Retinal pigment epithelial cell (primary cell): Measurements from ENCODE around the gene STAM.

Source experiments
- DNase-seq: peaks from one replicate; pipeline ENCODE4 v3.0.0-alpha.2; 2010; ENCODE audit warnings: low read depth
- H3K4me3 ChIP-seq: 2 replicates; pipeline ENCODE4 v1.5.1; 2011; ENCODE audit warnings: mild to moderate bottlenecking, low read length, control low read depth, moderate library complexity
- TF ChIP-seq, protein P1 (sequence below): conservative IDR thresholded peaks from 2 replicates; pipeline ENCODE4 v1.5.1; 2011; ENCODE audit warnings: low read depth, low read length, control low read depth, inconsistent platforms

Gene STAM

DNA sequence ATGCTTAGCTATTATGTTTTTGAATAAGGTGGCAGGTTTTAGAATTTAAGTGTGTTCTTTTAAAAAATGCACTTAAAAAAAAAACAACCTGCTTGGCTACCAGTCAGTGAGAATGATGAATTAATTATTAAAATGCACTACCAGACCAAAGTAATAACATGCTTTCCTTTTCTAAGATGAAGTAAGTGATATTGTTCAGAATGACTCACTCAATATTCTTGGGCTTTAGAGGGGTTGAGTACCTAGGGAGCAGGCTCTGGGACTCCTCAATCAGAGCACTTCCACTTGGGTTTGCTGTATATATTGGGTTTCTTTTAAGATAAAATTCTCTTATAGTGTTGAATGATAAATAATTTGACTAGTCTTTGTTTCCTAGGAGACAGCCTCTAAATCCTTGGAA is 8.6 kb downstream of the STAM start:
- H3K4me3 ChIP-seq = no peak overlapping the region
- TF ChIP-seq, protein P1, sequence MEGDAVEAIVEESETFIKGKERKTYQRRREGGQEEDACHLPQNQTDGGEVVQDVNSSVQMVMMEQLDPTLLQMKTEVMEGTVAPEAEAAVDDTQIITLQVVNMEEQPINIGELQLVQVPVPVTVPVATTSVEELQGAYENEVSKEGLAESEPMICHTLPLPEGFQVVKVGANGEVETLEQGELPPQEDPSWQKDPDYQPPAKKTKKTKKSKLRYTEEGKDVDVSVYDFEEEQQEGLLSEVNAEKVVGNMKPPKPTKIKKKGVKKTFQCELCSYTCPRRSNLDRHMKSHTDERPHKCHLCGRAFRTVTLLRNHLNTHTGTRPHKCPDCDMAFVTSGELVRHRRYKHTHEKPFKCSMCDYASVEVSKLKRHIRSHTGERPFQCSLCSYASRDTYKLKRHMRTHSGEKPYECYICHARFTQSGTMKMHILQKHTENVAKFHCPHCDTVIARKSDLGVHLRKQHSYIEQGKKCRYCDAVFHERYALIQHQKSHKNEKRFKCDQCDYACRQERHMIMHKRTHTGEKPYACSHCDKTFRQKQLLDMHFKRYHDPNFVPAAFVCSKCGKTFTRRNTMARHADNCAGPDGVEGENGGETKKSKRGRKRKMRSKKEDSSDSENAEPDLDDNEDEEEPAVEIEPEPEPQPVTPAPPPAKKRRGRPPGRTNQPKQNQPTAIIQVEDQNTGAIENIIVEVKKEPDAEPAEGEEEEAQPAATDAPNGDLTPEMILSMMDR = no peak
- no peak for DNase-seq

DNA sequence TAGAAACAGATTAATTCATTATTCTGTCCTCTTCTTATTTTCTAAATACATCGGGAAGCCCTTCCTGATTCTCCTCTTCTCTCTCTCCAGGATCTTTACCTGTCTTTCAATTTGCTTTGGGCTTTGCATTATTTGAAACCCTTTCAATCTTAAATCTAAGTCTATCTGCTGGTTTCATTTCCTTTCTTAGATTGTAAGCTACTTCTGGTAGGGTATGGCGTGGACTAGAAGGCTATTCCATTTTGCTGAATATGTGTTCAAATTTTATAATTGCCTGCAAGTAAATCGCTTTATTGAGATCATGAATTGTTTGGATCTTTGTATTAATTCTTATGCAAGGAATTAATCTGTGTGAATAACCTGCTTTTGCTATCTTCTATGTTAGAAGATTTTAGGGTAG is 11.1 kb downstream of the STAM start:
- DNase-seq = no peak
- H3K4me3 ChIP-seq = no peak overlapping the region
- TF ChIP-seq, protein P1 = no peak

GRCh38 chr10:17655567-17656146 is 11.7 kb downstream of the STAM start:
- no peak for DNase-seq
- H3K4me3 ChIP-seq = no peak overlapping the region
- TF ChIP-seq, protein P1 = no peak

- TF ChIP-seq, protein P1 = no peak
- DNase-seq = no peak
- H3K4me3 ChIP-seq = no peak overlapping the region
Observed at GRCh38 chr10:17657103-17657500, 13.2 kb downstream of the STAM start.

DNA sequence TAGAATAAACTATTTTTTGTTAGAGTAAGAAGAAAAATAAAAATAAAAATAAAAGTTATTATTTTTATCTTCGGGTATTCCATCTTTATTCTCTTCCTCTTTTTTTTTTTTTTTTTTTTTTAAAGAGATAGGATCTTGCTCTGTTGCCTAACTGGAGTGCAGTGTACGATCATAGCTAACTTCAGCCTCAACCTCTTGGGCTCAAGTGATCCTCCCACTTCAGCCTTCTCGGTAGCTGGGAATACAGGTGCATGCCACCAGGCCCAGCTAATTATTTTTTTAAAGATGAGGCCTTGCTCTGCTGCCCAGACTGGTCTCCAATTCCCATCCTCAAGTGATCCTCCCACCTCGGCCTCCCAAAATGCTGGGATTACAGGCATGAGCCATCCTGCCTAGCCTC is 15.4 kb downstream of the STAM start:
- no peak for DNase-seq
- TF ChIP-seq, protein P1 = no peak
- H3K4me3 ChIP-seq = no peak overlapping the region

GRCh38 chr10:17660921-17661320 is 17.0 kb downstream of the STAM start:
- no peak overlapping the region for H3K4me3 ChIP-seq
- DNase-seq = peak; percentile 93
- TF ChIP-seq, protein P1 = no peak

DNA sequence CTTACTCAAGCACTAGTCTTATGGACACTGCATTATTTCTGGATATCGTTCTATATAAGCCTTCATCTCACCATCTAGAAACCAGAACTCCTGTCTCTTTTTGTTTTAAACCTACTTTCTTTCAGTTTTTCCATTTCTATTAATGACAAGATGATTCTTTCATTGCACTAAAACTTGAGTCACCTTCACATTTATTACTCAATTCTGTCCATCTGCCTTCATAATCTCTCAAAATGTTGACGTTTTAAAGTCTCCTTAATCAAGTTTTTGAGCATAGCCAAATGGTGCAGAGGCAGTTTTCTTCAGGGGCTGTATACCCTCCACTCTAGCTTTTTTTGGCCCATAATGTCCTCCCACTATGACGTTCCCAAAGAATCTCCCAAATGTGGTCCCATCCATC is 17.6 kb downstream of the STAM start:
- TF ChIP-seq, protein P1 = no peak
- DNase-seq = no peak
- no peak overlapping the region for H3K4me3 ChIP-seq
